IMR-90 (cell line): Measurements from ENCODE around the gene OR2H1. TPM values are rescaled to one million over a fixed set of nuclear protein-coding genes. Genes with fewer than 3 reads are reported as not detected.

ENCODE experiments used
- ATAC-seq: fragments of 200-7000 bp; cut with Tn5 transposase; 2 replicates; pipeline ENCODE4 v1.9.1; 2020; ENCODE audit warnings: low read depth, mild to moderate bottlenecking, moderate library complexity
- BruUV-seq: library from RNA; stranded (reverse); fragments of 400-500 nt; replicated peaks from 2 replicates; lab custom pipeline; 2021; lab: Mats Ljungman, UMichigan
- CTCF ChIA-PET: fragments of 300-600 bp; formaldehyde crosslinking; extraction: SDS; loops from one replicate; lab custom pipeline; 2021; ENCODE audit warnings: antibody characterized with exemption; lab: Yijun Ruan, JAX
- POLR2A ChIA-PET: fragments of 300-600 bp; sonication (Branson Sonifier 250); formaldehyde crosslinking; loops from one replicate; lab custom pipeline; 2022; ENCODE audit warnings: antibody characterized with exemption; ENCODE audit not compliant: unreplicated experiment; lab: Charles Lee
- DNase-seq: peaks from one replicate; pipeline ENCODE4 v3.0.0; 2013
- H2AFZ ChIP-seq: replicated peaks from 2 replicates; pipeline ENCODE3; 2013; ENCODE audit warnings: low read length, mild to moderate bottlenecking; ENCODE audit not compliant: poor library complexity
- H2AK5ac ChIP-seq: 2 replicates; pipeline ENCODE4 v1.6.1; 2013; ENCODE audit warnings: low read depth, low read length, inconsistent platforms
- H2AK9ac ChIP-seq: replicated peaks from 2 replicates; pipeline ENCODE3; 2013; ENCODE audit warnings: mild to moderate bottlenecking, low read depth, low read length, moderate library complexity; ENCODE audit not compliant: poor library complexity
- H2BK120ac ChIP-seq: 2 replicates; pipeline ENCODE4 v1.6.1; 2013; ENCODE audit warnings: low read depth, low read length, inconsistent platforms
- H2BK15ac ChIP-seq: 3 replicates; pipeline ENCODE4 v1.6.1; 2013; ENCODE audit warnings: low read depth, low read length, inconsistent platforms
- H2BK20ac ChIP-seq: 2 replicates; pipeline ENCODE4 v1.6.1; 2013; ENCODE audit warnings: low read depth, mild to moderate bottlenecking, inconsistent platforms, low read length, moderate library complexity
- H2BK5ac ChIP-seq: 2 replicates; pipeline ENCODE4 v1.6.1; 2013; ENCODE audit warnings: mild to moderate bottlenecking, low read depth, low read length, inconsistent platforms; ENCODE audit not compliant: poor library complexity, severe bottlenecking
- H3K14ac ChIP-seq: replicated peaks from 2 replicates; pipeline ENCODE4 v1.6.1; 2013; ENCODE audit warnings: low read depth, low read length, inconsistent platforms
- H3K18ac ChIP-seq: 2 replicates; pipeline ENCODE4 v1.6.1; 2013; ENCODE audit warnings: low read depth, low read length, control low read depth
- H3K23ac ChIP-seq: 2 replicates; pipeline ENCODE4 v1.6.1; 2013; ENCODE audit warnings: low read depth, low read length, inconsistent platforms
- H3K27ac ChIP-seq: 2 replicates; pipeline ENCODE4 v1.5.1; 2013; ENCODE audit warnings: mild to moderate bottlenecking, control low read depth, low read length; ENCODE audit not compliant: insufficient read depth
- H3K27me3 ChIP-seq: 2 replicates; pipeline ENCODE4 v1.6.1; 2013; ENCODE audit warnings: low read length; ENCODE audit not compliant: control insufficient read depth, insufficient read depth
- H3K36me3 ChIP-seq: 2 replicates; pipeline ENCODE4 v1.6.1; 2013; ENCODE audit warnings: low read length, mixed read lengths; ENCODE audit not compliant: control insufficient read depth, insufficient read depth
- H3K4ac ChIP-seq: 2 replicates; pipeline ENCODE4 v1.6.1; 2013; ENCODE audit warnings: low read depth, low read length, inconsistent platforms
- H3K4me1 ChIP-seq: 2 replicates; pipeline ENCODE4 v1.6.1; 2013; ENCODE audit warnings: low read length, mixed read lengths; ENCODE audit not compliant: control insufficient read depth, insufficient read depth
- H3K4me2 ChIP-seq: 2 replicates; pipeline ENCODE4 v1.6.1; 2013; ENCODE audit warnings: low read depth, mild to moderate bottlenecking, control low read depth, low read length, moderate library complexity
- H3K4me3 ChIP-seq: 2 replicates; pipeline ENCODE4 v1.5.1; 2013; ENCODE audit warnings: low read depth, mild to moderate bottlenecking, control low read depth, low read length, moderate library complexity; ENCODE audit not compliant: insufficient read depth
- H3K56ac ChIP-seq: 2 replicates; pipeline ENCODE4 v1.6.1; 2013; ENCODE audit warnings: low read length, inconsistent platforms; ENCODE audit not compliant: insufficient read depth; ENCODE audit errors: extremely low read depth
- H3K79me1 ChIP-seq, 2 experiments: 2 replicates each; pipeline ENCODE4 v1.6.1; 2013; ENCODE audit warnings: low read length in 2 of 2, inconsistent platforms in 1 of 2, low read depth in 1 of 2
- H3K9ac ChIP-seq: 2 replicates; pipeline ENCODE4 v1.6.1; 2013; ENCODE audit warnings: low read depth, low read length, control low read depth
- H3K9me1 ChIP-seq: 2 replicates; pipeline ENCODE4 v1.6.1; 2013; ENCODE audit warnings: low read length, inconsistent platforms; ENCODE audit not compliant: insufficient read depth
- H3K9me3 ChIP-seq: 2 replicates; pipeline ENCODE4 v1.6.1; 2013; ENCODE audit warnings: low read length; ENCODE audit not compliant: control insufficient read depth, insufficient read depth
- H4K20me1 ChIP-seq: 2 replicates; pipeline ENCODE4 v1.6.1; 2013; ENCODE audit warnings: low read length, inconsistent platforms; ENCODE audit not compliant: insufficient read depth
- H4K5ac ChIP-seq: 2 replicates; pipeline ENCODE4 v1.6.1; 2013; ENCODE audit warnings: mild to moderate bottlenecking, low read depth, low read length, control low read depth
- H4K8ac ChIP-seq, 2 experiments: 2 replicates each; pipeline ENCODE4 v1.6.1; 2013; ENCODE audit warnings: low read depth in 2 of 2, low read length in 2 of 2, control low read depth in 1 of 2, inconsistent platforms in 1 of 2
- H4K91ac ChIP-seq: 2 replicates; pipeline ENCODE4 v1.6.1; 2013; ENCODE audit warnings: low read depth, low read length, inconsistent platforms; ENCODE audit not compliant: insufficient read depth
- BHLHE40 ChIP-seq: fragments of 150-350 bp; IDR thresholded peaks from 2 replicates; pipeline ENCODE4 v1.6.1; 2016; ENCODE audit warnings: mild to moderate bottlenecking, low read depth, low read length
- FOS ChIP-seq: fragments of 150-350 bp; IDR thresholded peaks from 2 replicates; pipeline ENCODE4 v1.6.1; 2016; ENCODE audit warnings: low read depth, low read length
- MXI1 ChIP-seq: IDR thresholded peaks from 2 replicates; pipeline ENCODE4 v1.6.1; 2012; ENCODE audit warnings: low read depth, mild to moderate bottlenecking, low read length, moderate library complexity, borderline replicate concordance
- RAD21 ChIP-seq: IDR thresholded peaks from 2 replicates; pipeline ENCODE4 v1.6.1; 2012; ENCODE audit warnings: low read length, improper control_type of control experiment
- RCOR1 ChIP-seq: IDR thresholded peaks from 2 replicates; pipeline ENCODE4 v1.6.1; 2012; ENCODE audit warnings: mild to moderate bottlenecking, low read length, improper control_type of control experiment; ENCODE audit not compliant: insufficient replicate concordance
- WGBS, 2 experiments: methylation state at CpG; one replicate each; pipeline versions ENCODE4 v1.1.5 to v1.1.7; 2013; ENCODE audit warnings: missing lambda C conversion rate in 2 of 2; ENCODE audit not compliant: insufficient read length in 1 of 2; ENCODE audit errors: extremely low coverage in 2 of 2; 5-methylcytosine and 5-hydroxymethylcytosine counted together
- dilution Hi-C: fragments of 300-500 bp; cut with HindIII; formaldehyde crosslinking; loops from one replicate; pipeline ENCODE4 v1.14.3; 2018; ENCODE audit warnings: low sequenced_read_pairs; ENCODE audit not compliant: unreplicated experiment
- in situ Hi-C: fragments of 300-500 bp; cut with MboI; formaldehyde crosslinking; loops from 3 replicates; pipeline ENCODE4 v1.14.3; 2019; ENCODE audit warnings: low sequenced_read_pairs, inconsistent platforms, mixed read lengths
- intact Hi-C: fragments of 100-400 bp; cut with micrococcal nuclease; formaldehyde crosslinking; loops from 2 replicates; pipeline ENCODE4 v1.10.0; 2022
- polyA plus RNA-seq, 3 experiments: library from polyadenylated mRNA; depleted of rRNA; stranded (reverse); fragments of >200 nt; gene quantifications; 2 replicates each; pipeline ENCODE4 v1.2.3, GENCODE V29; 2012; ENCODE audit warnings: low replicate concordance in 1 of 3
- total RNA-seq: library from RNA; depleted of rRNA; stranded (reverse); fragments of >200 nt; gene quantifications from 2 replicates; pipeline ENCODE4 v1.2.3, GENCODE V29; 2012
- TF ChIP-seq, protein P1 (sequence below): fragments of 150-350 bp; IDR thresholded peaks from 2 replicates; pipeline ENCODE4 v1.6.1; 2017; ENCODE audit warnings: mild to moderate bottlenecking, antibody characterized with exemption, low read length, low read depth

OR2H1 gene
- total and polyA plus RNA-seq, 2 of the 4 experiments (the other 2 are of a cell fraction), result not detected

GRCh38 chr6:29447670-29448069, 9.3 kb upstream of the OR2H1 start:
- no peak overlapping the region for H3K4me3 ChIP-seq
- H3K79me1 ChIP-seq, result no peaks in the 10 kb centered on the region
- no peak overlapping the region for H3K56ac ChIP-seq
- dilution Hi-C loops, result no loop called here
- peaks cover 5% of the 10 kb centered on the region for H3K9me3 ChIP-seq
- H3K36me3 ChIP-seq, result no peaks in the 10 kb centered on the region
- no peak overlapping the region for H4K8ac ChIP-seq
- BruUV-seq, result no TSS peak
- H3K9ac ChIP-seq, result no peak overlapping the region
- no peak overlapping the region for H4K91ac ChIP-seq
- no peak overlapping the region for H3K4me2 ChIP-seq
- no peaks in the 10 kb centered on the region for H3K4me1 ChIP-seq
- ATAC-seq (no peak), DNase-seq (no peak)
- no peak for TF ChIP-seq FOS
- no peak for TF ChIP-seq RAD21
- no peak for TF ChIP-seq BHLHE40
- no peak for TF ChIP-seq RCOR1
- TF ChIP-seq, protein P1, sequence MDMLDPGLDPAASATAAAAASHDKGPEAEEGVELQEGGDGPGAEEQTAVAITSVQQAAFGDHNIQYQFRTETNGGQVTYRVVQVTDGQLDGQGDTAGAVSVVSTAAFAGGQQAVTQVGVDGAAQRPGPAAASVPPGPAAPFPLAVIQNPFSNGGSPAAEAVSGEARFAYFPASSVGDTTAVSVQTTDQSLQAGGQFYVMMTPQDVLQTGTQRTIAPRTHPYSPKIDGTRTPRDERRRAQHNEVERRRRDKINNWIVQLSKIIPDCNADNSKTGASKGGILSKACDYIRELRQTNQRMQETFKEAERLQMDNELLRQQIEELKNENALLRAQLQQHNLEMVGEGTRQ, result no peak
- TF ChIP-seq MXI1, result no peak
- H3K9me1 ChIP-seq, result no peaks in the 10 kb centered on the region
- intact Hi-C loops, result no loop called here
- H3K27ac ChIP-seq, result no peak overlapping the region
- H2BK20ac ChIP-seq, result no peak overlapping the region
- H2BK5ac ChIP-seq, result no peak overlapping the region
- no peak overlapping the region for H2AK5ac ChIP-seq
- in situ Hi-C loops, result no loop called here
- no peak overlapping the region for H3K23ac ChIP-seq
- POLR2A ChIA-PET, result no interaction called here
- H3K4ac ChIP-seq, result no peak overlapping the region
- H3K14ac ChIP-seq, result no peak overlapping the region
- no peaks in the 10 kb centered on the region for H4K20me1 ChIP-seq
- H3K18ac ChIP-seq, result no peak overlapping the region
- no CpG with 5 or more reads among the region's 1 CpG for WGBS, 2 experiments
- no peak overlapping the region for H2BK15ac ChIP-seq
- H2AFZ ChIP-seq, result no peak overlapping the region
- H2AK9ac ChIP-seq, result no peak overlapping the region
- no peak overlapping the region for H4K5ac ChIP-seq
- no peak overlapping the region for H2BK120ac ChIP-seq
- no peaks in the 10 kb centered on the region for H3K27me3 ChIP-seq
- CTCF ChIA-PET, result no interaction called here
